ENCODE results near the gene NR5A1.

DNA sequence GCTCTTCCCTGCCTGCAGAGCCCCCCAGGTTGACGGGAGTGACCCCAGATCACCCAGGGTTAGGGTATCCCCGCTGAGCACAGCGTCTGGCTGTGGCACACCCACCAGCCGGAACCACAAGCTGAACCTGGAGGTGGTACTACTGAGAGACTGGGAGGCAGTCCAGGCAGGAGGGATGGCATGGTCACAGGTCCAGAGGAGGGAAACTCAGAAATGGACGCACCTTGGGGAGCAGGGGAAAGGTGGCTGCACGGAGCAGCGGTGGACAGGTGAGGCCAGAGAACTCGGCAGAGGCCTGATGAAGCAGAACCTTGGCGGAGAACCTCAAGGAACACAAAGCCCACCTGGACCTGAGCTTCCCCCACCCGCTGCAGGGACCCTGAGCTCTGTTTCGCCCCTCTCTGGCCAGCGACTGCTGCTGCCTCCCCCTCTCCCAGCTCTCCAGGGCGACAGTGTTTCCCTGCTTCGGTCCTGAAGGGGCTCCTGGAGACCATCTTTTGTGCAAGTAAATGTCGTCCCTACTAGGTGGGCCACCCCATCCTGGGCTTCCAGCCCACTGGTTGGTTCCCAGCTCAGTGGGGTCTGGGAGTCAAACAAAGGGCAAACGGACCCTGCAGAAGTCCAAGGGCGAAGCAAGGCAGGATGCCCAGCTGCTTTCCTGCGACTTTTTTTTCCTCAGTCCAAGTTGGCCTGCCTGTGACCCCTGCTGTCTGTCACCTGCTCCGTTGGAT, 56.1 kb downstream of the NR5A1 start:
- TF ChIP-seq GATA2 (IDR thresholded peaks at IDR 0.05; ENCODE audit: low read depth, low read length) (no peak), GATA3 (IDR thresholded peaks at IDR 0.05; ENCODE audit: low read depth, low read length) (no peak)

All from SH-SY5Y (cell line).